Hepatocyte (in vitro differentiated cells): ENCODE measurements around the gene ACER1.

ENCODE experiments used
- CTCF ChIP-seq: fragments of 200-600 bp; sonication (generic); IDR thresholded peaks from 2 replicates; pipeline ENCODE4 v1.5.1; 2016; ENCODE audit warnings: antibody characterized with exemption, mild to moderate bottlenecking; ENCODE audit not compliant: poor library complexity
- EZH2 ChIP-seq: fragments of 200-600 bp; sonication (generic); IDR thresholded peaks from 2 replicates; pipeline ENCODE4 v1.6.1; 2016; ENCODE audit warnings: antibody characterized with exemption, mild to moderate bottlenecking, borderline replicate concordance
- EZH2phosphoT487 ChIP-seq: fragments of 200-600 bp; sonication (generic); IDR thresholded peaks from one replicate; pipeline ENCODE4 v1.6.1; 2018; ENCODE audit warnings: antibody characterized with exemption, mild to moderate bottlenecking, low read depth, moderate library complexity; ENCODE audit not compliant: unreplicated experiment, severe bottlenecking

- TF ChIP-seq CTCF (no peak), EZH2phosphoT487 (no peak), EZH2 (no peak)
These were observed 60.4 kb downstream of the ACER1 start for GRCh38 chr19:6272913-6273600.
